ENCODE results near the gene IRF1. TPM values are rescaled to one million over a fixed set of nuclear protein-coding genes. Genes with fewer than 3 reads are reported as not detected.
"Not testable (repeated sequence)": the region's sequence is repeated elsewhere in the genome, so short reads cannot be mapped to it uniquely, and the experiment has no call there.

The IRF1 gene
- total and polyA plus RNA-seq, 8 donors = 15.1 to 93.3 (median 19.5) TPM

- Histone ChIP-seq H3K4me3 (no peak overlapping the region), H3K4me1 (peaks cover 0 to 4% of the 10 kb centered on the region in 2 donors), H3K27ac (no peak overlapping the region), H3K9me3 (no peaks in the 10 kb centered on the region), H3K36me3 (no peaks in the 10 kb centered on the region), H3K27me3 (no peaks in the 10 kb centered on the region)
- no peak for TF ChIP-seq CTCF (IDR thresholded peaks at IDR 0.05)
- intact Hi-C loops (cut with DNase I) = no loop called here
- DNase-seq (no peak), ATAC-seq (no peak)
Observed at GRCh38 chr5:132528866-132529634, 38.5 kb upstream of the IRF1 start.

- H3K27ac ChIP-seq = no peak overlapping the region
- H3K36me3 ChIP-seq = no peaks in the 10 kb centered on the region
- no peak for TF ChIP-seq CTCF (IDR thresholded peaks at IDR 0.05)
- no peak for ATAC-seq
- H3K9me3 ChIP-seq = no peaks in the 10 kb centered on the region
- intact Hi-C loops (cut with DNase I) = no loop called here
- H3K4me1 ChIP-seq = peaks cover 0 to 4% of the 10 kb centered on the region in 2 donors
- H3K27me3 ChIP-seq = no peaks in the 10 kb centered on the region
- no peak for DNase-seq
- no peak overlapping the region for H3K4me3 ChIP-seq
Observed at GRCh38 chr5:132528021-132528420, 37.4 kb upstream of the IRF1 start.

GRCh38 chr5:132526974-132527564, 36.5 kb upstream of the IRF1 start:
- no peaks in the 10 kb centered on the region for H3K27me3 ChIP-seq
- H3K4me3 ChIP-seq = no peak overlapping the region
- H3K4me1 ChIP-seq = peaks cover 0 to 4% of the 10 kb centered on the region in 2 donors
- ATAC-seq (peak; percentile 13), DNase-seq (no peak)
- H3K36me3 ChIP-seq = no peaks in the 10 kb centered on the region
- H3K27ac ChIP-seq = no peak overlapping the region
- no peaks in the 10 kb centered on the region for H3K9me3 ChIP-seq
- no peak for TF ChIP-seq CTCF (IDR thresholded peaks at IDR 0.05)
- intact Hi-C loops (cut with DNase I) = no loop called here

- intact Hi-C loops (cut with DNase I) = no loop called here
- Histone ChIP-seq H3K4me1 (peaks cover 0 to 4% of the 10 kb centered on the region in 2 donors), H3K9me3 (no peaks in the 10 kb centered on the region), H3K4me3 (no peak overlapping the region), H3K27me3 (no peaks in the 10 kb centered on the region), H3K36me3 (no peaks in the 10 kb centered on the region), H3K27ac (no peak overlapping the region)
- peak; percentile 71 to 84 for TF ChIP-seq CTCF (IDR thresholded peaks at IDR 0.05)
- peak in 2 of 4 donors; percentile 46 to 49 for DNase-seq
- ATAC-seq = peak; percentile 97
Observed at GRCh38 chr5:132526290-132526973, 35.9 kb upstream of the IRF1 start.

- DNase-seq (no peak), ATAC-seq (no peak)
- Histone ChIP-seq H3K4me1 (peaks cover 0 to 4% of the 10 kb centered on the region in 2 donors), H3K9me3 (no peaks in the 10 kb centered on the region), H3K36me3 (no peaks in the 10 kb centered on the region), H3K27me3 (no peaks in the 10 kb centered on the region), H3K27ac (no peak overlapping the region), H3K4me3 (no peak overlapping the region)
- intact Hi-C loops (cut with DNase I) = no loop called here
- TF ChIP-seq CTCF (IDR thresholded peaks at IDR 0.05) = no peak
Observed at GRCh38 chr5:132525299-132525724, 34.7 kb upstream of the IRF1 start.

- H3K4me1 ChIP-seq; H3K27me3 ChIP-seq; H3K36me3 ChIP-seq; H3K27ac ChIP-seq; DNase-seq; intact Hi-C loops (cut with DNase I); H3K4me3 ChIP-seq; ATAC-seq; H3K9me3 ChIP-seq: not testable (repeated sequence)
Observed at GRCh38 chr5:132524877-132525276, 34.3 kb upstream of the IRF1 start.

- H3K4me1 ChIP-seq; H3K27me3 ChIP-seq; intact Hi-C loops (cut with DNase I); DNase-seq; H3K9me3 ChIP-seq; H3K4me3 ChIP-seq; H3K36me3 ChIP-seq; H3K27ac ChIP-seq; ATAC-seq: not testable (repeated sequence)
Observed at GRCh38 chr5:132522067-132522466, 31.5 kb upstream of the IRF1 start.
